K562 (cell line): Measurements from ENCODE around the gene RNF112. TPM values are rescaled to one million over a fixed set of nuclear protein-coding genes. Genes with fewer than 3 reads are reported as not detected.

Experiments
- ATF1 ChIP-seq, 2 experiments: fragments of 450-650 bp in 1 of 2; IDR thresholded peaks; 2 replicates each; pipeline ENCODE4 v1.6.1; 2016; ENCODE audit warnings: missing compliant biosample characterization in 1 of 2, missing genetic modification characterization in 1 of 2
- CBFA2T3 ChIP-seq: fragments of 450-650 bp; IDR thresholded peaks from 2 replicates; pipeline ENCODE4 v1.6.1; 2017
- CCNT2 ChIP-seq: IDR thresholded peaks from 2 replicates; pipeline ENCODE4 v1.6.1; 2011; ENCODE audit warnings: borderline replicate concordance, low read depth, mild to moderate bottlenecking, moderate library complexity, mixed read lengths, low read length; ENCODE audit not compliant: insufficient read length; ENCODE audit errors: extremely low read depth
- DIDO1 ChIP-seq: fragments of 450-650 bp; IDR thresholded peaks from 2 replicates; pipeline ENCODE4 v1.6.1; 2016; ENCODE audit warnings: low read depth, missing biosample characterization, missing genetic modification characterization
- DPF2 ChIP-seq: fragments of 450-650 bp; IDR thresholded peaks from 2 replicates; pipeline ENCODE4 v1.6.1; 2016
- RB1 ChIP-seq: fragments of 450-650 bp; IDR thresholded peaks from 2 replicates; pipeline ENCODE4 v1.6.1; 2017; ENCODE audit warnings: low read depth, mild to moderate bottlenecking
- ZNF445 ChIP-seq: fragments of 250-450 bp; sonication (Bioruptor Pico); IDR thresholded peaks from 2 replicates; pipeline ENCODE4 v1.4.0; 2020; ENCODE audit warnings: low read depth, mild to moderate bottlenecking, moderate library complexity
- polyA plus RNA-seq, 8 experiments: library from polyadenylated mRNA; depleted of rRNA in 4 of 8; stranded (reverse) in 5 of 8; unstranded in 3 of 8; fragments of >200 nt; fragmentation: Nextera tagmentation in 2 of 8; fragmentation: Illumina TruSeq in 1 of 8; extraction: Ambion mirVana in 2 of 8; extraction: Trizol in 1 of 8; gene quantifications; 2 replicates each; pipeline versions ENCODE4 v1.2.1 to v1.2.3, GENCODE V29; 2011 to 2014; ENCODE audit warnings: inconsistent platforms in 1 of 8, missing spikeins in 1 of 8
- total RNA-seq, 7 experiments: library from RNA; depleted of rRNA in 6 of 7; stranded (reverse); fragments of >200 nt in 6 of 7; fragmentation: Illumina TruSeq in 2 of 7; extraction: Trizol in 2 of 7; gene quantifications; 2 replicates each; pipeline versions ENCODE4 v1.2.1 to v1.2.3, GENCODE V29; 2011 to 2021; ENCODE audit warnings: low replicate concordance in 1 of 7
- TF ChIP-seq, protein P1 (sequence below): fragments of 200-600 bp; sonication (generic); IDR thresholded peaks from one replicate; pipeline ENCODE4 v1.6.1; 2012; ENCODE audit warnings: mild to moderate bottlenecking, low read depth, low read length, inconsistent platforms
- TF ChIP-seq, protein P2 (sequence below): fragments of 150-350 bp; IDR thresholded peaks from 2 replicates; pipeline ENCODE4 v1.6.1; 2014; ENCODE audit warnings: low read depth, mild to moderate bottlenecking, low read length, borderline replicate concordance
- TF ChIP-seq, protein P3 (sequence below): fragments of 450-650 bp; IDR thresholded peaks from 2 replicates; pipeline ENCODE4 v1.7.0; 2016; ENCODE audit warnings: borderline replicate concordance

Gene RNF112
- total and polyA plus RNA-seq, 9 of the 15 experiments (the other 6 are each of a cell fraction or from before 2014, with no cell fraction given): 0.05 TPM; not detected in 8

- TF ChIP-seq, protein P1, sequence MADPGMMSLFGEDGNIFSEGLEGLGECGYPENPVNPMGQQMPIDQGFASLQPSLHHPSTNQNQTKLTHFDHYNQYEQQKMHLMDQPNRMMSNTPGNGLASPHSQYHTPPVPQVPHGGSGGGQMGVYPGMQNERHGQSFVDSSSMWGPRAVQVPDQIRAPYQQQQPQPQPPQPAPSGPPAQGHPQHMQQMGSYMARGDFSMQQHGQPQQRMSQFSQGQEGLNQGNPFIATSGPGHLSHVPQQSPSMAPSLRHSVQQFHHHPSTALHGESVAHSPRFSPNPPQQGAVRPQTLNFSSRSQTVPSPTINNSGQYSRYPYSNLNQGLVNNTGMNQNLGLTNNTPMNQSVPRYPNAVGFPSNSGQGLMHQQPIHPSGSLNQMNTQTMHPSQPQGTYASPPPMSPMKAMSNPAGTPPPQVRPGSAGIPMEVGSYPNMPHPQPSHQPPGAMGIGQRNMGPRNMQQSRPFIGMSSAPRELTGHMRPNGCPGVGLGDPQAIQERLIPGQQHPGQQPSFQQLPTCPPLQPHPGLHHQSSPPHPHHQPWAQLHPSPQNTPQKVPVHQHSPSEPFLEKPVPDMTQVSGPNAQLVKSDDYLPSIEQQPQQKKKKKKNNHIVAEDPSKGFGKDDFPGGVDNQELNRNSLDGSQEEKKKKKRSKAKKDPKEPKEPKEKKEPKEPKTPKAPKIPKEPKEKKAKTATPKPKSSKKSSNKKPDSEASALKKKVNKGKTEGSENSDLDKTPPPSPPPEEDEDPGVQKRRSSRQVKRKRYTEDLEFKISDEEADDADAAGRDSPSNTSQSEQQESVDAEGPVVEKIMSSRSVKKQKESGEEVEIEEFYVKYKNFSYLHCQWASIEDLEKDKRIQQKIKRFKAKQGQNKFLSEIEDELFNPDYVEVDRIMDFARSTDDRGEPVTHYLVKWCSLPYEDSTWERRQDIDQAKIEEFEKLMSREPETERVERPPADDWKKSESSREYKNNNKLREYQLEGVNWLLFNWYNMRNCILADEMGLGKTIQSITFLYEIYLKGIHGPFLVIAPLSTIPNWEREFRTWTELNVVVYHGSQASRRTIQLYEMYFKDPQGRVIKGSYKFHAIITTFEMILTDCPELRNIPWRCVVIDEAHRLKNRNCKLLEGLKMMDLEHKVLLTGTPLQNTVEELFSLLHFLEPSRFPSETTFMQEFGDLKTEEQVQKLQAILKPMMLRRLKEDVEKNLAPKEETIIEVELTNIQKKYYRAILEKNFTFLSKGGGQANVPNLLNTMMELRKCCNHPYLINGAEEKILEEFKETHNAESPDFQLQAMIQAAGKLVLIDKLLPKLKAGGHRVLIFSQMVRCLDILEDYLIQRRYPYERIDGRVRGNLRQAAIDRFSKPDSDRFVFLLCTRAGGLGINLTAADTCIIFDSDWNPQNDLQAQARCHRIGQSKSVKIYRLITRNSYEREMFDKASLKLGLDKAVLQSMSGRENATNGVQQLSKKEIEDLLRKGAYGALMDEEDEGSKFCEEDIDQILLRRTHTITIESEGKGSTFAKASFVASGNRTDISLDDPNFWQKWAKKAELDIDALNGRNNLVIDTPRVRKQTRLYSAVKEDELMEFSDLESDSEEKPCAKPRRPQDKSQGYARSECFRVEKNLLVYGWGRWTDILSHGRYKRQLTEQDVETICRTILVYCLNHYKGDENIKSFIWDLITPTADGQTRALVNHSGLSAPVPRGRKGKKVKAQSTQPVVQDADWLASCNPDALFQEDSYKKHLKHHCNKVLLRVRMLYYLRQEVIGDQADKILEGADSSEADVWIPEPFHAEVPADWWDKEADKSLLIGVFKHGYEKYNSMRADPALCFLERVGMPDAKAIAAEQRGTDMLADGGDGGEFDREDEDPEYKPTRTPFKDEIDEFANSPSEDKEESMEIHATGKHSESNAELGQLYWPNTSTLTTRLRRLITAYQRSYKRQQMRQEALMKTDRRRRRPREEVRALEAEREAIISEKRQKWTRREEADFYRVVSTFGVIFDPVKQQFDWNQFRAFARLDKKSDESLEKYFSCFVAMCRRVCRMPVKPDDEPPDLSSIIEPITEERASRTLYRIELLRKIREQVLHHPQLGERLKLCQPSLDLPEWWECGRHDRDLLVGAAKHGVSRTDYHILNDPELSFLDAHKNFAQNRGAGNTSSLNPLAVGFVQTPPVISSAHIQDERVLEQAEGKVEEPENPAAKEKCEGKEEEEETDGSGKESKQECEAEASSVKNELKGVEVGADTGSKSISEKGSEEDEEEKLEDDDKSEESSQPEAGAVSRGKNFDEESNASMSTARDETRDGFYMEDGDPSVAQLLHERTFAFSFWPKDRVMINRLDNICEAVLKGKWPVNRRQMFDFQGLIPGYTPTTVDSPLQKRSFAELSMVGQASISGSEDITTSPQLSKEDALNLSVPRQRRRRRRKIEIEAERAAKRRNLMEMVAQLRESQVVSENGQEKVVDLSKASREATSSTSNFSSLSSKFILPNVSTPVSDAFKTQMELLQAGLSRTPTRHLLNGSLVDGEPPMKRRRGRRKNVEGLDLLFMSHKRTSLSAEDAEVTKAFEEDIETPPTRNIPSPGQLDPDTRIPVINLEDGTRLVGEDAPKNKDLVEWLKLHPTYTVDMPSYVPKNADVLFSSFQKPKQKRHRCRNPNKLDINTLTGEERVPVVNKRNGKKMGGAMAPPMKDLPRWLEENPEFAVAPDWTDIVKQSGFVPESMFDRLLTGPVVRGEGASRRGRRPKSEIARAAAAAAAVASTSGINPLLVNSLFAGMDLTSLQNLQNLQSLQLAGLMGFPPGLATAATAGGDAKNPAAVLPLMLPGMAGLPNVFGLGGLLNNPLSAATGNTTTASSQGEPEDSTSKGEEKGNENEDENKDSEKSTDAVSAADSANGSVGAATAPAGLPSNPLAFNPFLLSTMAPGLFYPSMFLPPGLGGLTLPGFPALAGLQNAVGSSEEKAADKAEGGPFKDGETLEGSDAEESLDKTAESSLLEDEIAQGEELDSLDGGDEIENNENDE: no peak
- TF ChIP-seq ZNF445 (CRISPR knock-in tag): no peak
- no peak for TF ChIP-seq DPF2
- TF ChIP-seq CBFA2T3: no peak
- TF ChIP-seq DIDO1: no peak
- TF ChIP-seq ATF1 (CRISPR knock-in tag; IDR thresholded peaks at IDR 0.05): no peak
- TF ChIP-seq ATF1 (tag; IDR thresholded peaks at IDR 0.05): peak; percentile 81
- no peak; the same call in 1 of the 2 replicates for TF ChIP-seq RB1
- TF ChIP-seq CCNT2: no peak
- TF ChIP-seq, protein P2, sequence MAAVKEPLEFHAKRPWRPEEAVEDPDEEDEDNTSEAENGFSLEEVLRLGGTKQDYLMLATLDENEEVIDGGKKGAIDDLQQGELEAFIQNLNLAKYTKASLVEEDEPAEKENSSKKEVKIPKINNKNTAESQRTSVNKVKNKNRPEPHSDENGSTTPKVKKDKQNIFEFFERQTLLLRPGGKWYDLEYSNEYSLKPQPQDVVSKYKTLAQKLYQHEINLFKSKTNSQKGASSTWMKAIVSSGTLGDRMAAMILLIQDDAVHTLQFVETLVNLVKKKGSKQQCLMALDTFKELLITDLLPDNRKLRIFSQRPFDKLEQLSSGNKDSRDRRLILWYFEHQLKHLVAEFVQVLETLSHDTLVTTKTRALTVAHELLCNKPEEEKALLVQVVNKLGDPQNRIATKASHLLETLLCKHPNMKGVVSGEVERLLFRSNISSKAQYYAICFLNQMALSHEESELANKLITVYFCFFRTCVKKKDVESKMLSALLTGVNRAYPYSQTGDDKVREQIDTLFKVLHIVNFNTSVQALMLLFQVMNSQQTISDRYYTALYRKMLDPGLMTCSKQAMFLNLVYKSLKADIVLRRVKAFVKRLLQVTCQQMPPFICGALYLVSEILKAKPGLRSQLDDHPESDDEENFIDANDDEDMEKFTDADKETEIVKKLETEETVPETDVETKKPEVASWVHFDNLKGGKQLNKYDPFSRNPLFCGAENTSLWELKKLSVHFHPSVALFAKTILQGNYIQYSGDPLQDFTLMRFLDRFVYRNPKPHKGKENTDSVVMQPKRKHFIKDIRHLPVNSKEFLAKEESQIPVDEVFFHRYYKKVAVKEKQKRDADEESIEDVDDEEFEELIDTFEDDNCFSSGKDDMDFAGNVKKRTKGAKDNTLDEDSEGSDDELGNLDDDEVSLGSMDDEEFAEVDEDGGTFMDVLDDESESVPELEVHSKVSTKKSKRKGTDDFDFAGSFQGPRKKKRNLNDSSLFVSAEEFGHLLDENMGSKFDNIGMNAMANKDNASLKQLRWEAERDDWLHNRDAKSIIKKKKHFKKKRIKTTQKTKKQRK: no peak
- TF ChIP-seq, protein P3, sequence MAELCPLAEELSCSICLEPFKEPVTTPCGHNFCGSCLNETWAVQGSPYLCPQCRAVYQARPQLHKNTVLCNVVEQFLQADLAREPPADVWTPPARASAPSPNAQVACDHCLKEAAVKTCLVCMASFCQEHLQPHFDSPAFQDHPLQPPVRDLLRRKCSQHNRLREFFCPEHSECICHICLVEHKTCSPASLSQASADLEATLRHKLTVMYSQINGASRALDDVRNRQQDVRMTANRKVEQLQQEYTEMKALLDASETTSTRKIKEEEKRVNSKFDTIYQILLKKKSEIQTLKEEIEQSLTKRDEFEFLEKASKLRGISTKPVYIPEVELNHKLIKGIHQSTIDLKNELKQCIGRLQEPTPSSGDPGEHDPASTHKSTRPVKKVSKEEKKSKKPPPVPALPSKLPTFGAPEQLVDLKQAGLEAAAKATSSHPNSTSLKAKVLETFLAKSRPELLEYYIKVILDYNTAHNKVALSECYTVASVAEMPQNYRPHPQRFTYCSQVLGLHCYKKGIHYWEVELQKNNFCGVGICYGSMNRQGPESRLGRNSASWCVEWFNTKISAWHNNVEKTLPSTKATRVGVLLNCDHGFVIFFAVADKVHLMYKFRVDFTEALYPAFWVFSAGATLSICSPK: no peak
Measured at GRCh38 chr17:19377602-19378415, 33.2 kb upstream of the RNF112 start (continued).
